GM19463 (cell line): ENCODE results near the gene C19orf85.
"Not testable (repeated sequence)": the region's sequence is repeated elsewhere in the genome, so short reads cannot be mapped to it uniquely, and the experiment has no call there.

Experiments
- ATAC-seq: cut with Tn5 transposase; IDR thresholded peaks from one replicate; pipeline ENCODE4 v1.9.1; 2021; ENCODE audit warnings: mild to moderate bottlenecking, moderate library complexity; ENCODE audit not compliant: unreplicated experiment

Gene C19orf85

DNA sequence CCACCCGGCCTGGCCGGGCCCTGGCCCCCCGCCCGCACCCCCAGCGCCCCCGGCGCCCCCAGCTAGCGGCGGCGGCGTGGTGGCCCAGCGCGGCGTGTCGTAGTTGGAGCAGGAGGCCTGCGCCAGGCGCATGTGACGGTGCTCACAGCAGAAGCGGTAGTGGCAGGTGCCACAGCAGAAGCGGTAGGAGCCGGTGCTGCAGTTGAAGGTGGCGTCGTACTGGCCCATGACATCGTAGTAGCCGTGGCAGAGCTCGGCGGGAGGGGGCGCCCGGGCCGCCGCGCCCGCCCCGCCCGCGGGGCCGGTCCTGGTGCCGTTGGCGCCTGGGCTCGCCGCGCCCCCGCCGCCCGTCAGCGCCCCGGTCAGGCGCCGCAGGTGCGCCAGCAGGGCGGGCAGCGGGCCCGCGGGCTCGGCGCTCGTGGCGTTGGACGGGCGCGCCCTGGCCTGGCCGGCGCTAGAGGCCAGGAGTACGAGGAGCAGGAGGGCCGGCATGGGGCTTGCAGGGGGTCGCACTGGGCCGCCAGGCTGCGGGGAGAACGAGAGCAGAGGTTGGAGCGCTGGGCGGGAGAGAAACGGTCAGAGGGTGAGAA is 22.1 kb downstream of the C19orf85 start:
- no peak for ATAC-seq

DNA sequence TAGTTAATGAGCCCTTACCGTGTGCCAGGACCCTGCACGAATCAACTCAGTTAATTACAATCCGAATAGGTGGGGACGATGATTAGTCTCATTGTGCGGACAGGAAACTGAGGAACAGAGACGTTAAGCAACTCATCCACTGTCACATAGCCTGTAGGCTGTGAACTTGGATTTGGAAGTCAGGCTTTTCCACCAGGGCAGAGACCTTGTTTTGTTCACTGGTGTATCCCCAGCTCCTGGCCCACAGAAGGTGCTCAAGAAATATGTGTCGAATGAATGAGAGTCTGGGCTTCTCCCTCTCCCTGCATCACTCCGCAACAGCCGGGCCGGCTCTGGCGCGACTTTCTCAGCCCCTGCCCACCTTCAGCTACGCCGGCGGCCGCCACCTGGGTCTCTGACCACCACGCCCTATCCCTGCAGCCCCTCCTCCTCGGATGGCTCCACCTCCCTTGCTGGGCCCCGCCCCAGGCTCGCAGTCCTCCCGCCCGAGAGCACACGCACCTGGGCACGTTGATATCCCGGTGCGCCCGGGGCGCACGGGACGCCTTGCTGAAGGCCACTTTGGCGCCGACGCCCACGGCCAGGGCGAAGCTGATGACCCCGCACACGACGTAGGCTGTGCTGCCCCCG is 22.7 kb downstream of the C19orf85 start:
- ATAC-seq, result no peak

DNA sequence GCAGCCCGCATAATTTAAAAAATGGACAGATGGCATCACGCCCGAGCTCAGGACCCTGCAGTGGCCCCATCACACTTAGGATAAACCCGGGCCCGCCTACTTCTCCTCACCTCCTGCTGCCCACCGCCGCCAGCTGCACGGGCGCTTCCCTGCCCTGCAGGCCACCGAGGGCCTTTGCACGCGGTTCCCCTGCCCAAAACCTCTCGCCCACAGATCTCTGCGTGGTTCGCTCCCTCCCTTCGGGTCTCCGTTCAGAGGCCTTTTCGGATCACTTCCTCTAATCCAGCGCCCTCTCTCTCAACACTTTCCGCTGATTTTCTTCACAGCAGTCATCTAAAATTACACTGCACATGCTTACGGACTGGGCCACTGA is 23.2 kb downstream of the C19orf85 start:
- no peak for ATAC-seq

GRCh38 chr19:55440411-55441105 is 24.0 kb downstream of the C19orf85 start:
- no peak for ATAC-seq

GRCh38 chr19:55439052-55439451 is 25.5 kb downstream of the C19orf85 start:
- no peak for ATAC-seq

GRCh38 chr19:55437410-55437809 is 27.1 kb downstream of the C19orf85 start:
- no peak for ATAC-seq

DNA sequence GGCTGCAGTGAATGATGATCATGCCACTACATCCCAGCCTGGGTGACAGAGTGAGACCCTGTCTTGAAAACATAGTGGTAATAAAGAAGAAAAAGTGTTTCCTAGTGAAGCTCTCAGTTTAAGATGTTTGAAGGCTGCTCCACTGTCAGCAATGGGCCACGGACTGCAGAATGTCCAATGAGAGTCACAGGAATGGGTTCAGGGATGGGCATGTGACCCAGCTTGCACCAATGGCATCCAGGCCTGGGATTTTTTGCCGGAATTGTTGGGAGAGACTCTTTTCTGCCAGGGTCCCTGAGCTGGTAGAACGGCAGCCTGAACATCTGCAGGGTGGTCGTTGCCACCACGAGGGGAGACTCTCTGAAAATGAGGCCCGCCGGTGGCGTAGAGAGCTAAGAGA is 27.7 kb downstream of the C19orf85 start:
- no peak for ATAC-seq

DNA sequence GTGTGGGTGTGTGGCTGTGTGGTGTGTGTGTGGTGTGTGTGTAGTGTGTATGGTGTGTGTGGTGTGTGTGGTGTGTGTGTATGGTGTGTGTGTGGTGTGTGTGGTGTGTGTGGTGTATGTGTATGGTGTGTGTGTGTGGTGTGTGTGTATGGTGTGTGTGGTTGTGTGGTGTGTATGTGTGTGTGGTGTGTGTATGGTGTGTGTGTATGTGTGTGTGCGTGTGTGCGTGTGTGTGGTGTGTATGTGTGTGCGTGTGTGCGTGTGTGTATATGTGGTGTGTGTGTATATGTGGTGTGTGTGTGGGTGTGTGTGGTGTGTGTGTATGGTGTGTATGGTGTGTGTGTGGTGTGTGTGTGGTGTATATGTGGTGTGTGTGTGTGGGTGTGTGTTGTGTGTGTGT is 29.5 kb downstream of the C19orf85 start:
- no peak for ATAC-seq

- no peak for ATAC-seq
Observed at GRCh38 chr19:55434356-55434919, 30.1 kb downstream of the C19orf85 start.

GRCh38 chr19:55433292-55433691 is 31.3 kb downstream of the C19orf85 start:
- no peak for ATAC-seq

DNA sequence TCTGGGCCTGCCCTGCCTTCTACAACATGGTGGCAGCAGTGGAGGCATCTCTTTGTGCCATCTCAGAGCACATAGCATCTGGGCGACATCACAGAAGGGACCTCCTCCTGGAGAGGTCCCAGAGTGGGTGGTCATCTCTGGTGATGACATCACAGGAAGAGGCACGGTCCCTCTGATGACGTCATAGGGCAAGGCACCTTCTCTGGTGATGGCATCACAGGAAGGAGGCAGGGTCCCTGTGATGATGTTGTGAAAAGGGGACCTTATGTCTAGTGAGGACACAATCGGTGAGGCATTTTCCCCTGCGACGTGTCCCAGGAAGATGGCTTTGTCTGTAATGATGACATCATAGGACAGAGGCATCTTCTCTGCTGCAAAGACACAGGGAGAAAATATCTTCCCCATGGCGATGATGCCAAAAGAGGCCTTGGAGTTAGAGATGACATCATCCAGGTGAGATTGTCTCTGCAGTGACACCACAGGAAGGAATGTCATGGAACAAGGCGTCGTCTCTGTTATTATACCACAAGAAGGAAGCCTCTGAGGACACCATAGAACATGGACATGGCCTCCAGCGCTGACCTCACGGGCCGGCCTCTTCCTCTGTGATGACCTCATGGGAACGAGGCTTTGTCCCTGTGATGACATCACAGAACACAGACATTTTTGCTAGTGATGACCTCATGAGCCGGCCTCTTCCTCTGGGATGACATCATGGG is 32.2 kb downstream of the C19orf85 start:
- no peak for ATAC-seq

GRCh38 chr19:55431183-55431582 is 33.4 kb downstream of the C19orf85 start:
- ATAC-seq, result no peak

DNA sequence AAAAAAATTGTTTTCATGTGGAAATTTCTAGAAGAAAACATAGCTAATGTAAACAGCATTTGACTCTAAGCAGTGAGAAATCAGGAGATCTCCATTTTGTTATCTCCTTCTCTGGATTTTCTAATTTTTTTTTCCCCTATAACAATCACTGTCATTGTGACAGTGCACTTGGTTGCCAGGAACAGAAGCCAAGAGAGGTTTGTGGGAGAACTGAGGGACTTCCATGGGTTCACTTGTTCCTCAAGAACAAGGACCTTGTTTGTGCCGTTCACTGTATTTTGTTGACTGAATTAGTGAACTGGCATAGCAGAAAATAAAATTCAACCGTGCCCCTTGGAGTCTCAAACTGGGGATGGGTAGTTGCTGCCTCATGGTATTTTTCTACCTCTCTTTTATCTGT is 38.5 kb downstream of the C19orf85 start:
- ATAC-seq, result no peak

GRCh38 chr19:55424518-55424917 is 40.0 kb downstream of the C19orf85 start:
- no peak for ATAC-seq

DNA sequence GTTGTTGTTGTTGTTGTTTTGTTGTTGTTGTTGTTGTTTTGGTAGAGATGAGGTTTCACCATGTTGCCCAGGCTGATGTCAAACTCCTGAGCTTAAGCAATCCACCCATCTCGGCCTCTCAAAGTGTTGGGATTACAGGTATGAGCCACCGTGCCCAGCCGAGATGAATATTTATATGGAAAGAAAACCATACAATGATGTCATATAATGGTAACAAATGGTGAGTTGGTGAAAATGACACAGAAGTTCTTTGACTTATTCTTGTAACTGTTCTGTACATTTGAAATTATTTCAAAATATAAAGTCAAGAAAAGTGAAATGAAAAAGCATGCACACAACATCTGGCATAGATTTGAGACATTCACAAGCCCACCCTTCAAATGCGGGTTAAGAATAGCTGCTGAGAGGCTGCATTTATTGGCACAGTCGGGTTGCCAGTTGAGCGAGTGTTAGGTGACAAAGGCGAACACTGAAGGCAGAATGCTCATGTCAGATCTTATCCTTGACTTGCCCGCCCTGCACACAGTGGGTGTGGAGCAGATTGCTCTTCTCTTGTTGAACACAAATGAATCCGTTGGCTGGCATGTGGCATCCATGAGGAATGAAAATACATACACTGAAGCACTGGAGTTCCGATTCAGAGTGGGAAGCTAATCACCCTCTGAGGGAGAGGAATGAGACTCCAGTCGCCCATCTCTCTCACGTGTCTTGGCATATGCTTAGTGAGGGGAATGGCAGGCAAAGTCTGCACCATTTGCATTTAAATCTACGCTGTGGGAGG is 41.1 kb downstream of the C19orf85 start:
- ATAC-seq, result no peak

DNA sequence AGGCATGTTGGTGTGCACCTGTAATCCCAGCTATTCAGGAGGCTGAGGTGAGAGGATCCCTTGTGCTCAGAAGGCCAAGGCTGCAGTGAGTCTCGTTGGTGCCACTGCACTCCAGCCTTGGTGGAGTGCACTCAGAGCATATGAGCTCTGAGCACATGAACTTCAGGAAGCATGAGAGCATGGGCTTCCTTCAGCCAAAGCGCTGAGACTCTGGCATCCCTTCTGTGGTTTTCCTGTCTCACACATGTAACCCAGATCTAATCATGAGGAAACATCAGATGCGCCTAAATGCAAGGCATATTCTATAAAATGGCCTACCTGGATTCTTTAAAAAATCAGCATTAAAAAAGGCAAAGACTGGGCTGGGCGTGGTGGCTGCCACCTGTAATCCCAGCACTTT is 43.3 kb downstream of the C19orf85 start:
- ATAC-seq, result not testable (repeated sequence)

DNA sequence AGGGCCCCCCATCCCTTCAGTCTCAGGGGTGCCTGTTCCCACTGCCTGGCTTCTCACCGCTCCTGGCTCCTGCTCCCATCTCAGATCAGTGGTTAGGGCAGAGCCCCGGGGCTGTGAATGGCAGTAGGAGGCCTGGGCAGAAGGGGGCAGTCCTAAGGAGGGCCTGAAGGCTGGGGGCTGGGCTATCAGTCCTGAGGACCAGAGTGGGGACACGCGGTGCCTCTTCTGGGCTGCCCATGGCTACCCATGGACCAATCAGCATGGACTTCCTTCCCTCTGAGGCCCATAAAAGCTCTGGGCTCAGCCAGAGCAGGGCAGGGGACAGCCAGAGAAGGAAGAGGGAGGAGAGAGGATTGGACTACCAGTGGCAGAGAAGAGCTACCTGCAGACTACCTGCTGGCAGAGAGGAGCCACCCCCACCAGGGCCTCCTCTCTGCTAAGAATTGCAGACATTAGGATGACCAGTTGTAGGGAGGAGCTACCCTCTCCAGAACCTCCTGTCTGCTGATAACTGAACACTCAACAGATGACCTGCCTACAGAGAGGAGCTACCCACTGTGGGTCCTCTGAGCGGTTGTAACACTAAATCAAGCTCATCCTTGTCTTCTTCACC is 44.8 kb downstream of the C19orf85 start:
- no peak for ATAC-seq

- ATAC-seq, result no peak
Observed at GRCh38 chr19:55419103-55419502, 45.4 kb downstream of the C19orf85 start.

- no peak for ATAC-seq
Observed at GRCh38 chr19:55418185-55418584, 46.4 kb downstream of the C19orf85 start.
